ENCODE measurements around the gene RHCE. TPM values are rescaled to one million over a fixed set of nuclear protein-coding genes. Genes with fewer than 3 reads are reported as not detected.
"Not testable (repeated sequence)": the region's sequence is repeated elsewhere in the genome, so short reads cannot be mapped to it uniquely, and the experiment has no call there.

The RHCE gene
- total RNA-seq, 1 donor from 2014 or later, result 2.2 TPM

DNA sequence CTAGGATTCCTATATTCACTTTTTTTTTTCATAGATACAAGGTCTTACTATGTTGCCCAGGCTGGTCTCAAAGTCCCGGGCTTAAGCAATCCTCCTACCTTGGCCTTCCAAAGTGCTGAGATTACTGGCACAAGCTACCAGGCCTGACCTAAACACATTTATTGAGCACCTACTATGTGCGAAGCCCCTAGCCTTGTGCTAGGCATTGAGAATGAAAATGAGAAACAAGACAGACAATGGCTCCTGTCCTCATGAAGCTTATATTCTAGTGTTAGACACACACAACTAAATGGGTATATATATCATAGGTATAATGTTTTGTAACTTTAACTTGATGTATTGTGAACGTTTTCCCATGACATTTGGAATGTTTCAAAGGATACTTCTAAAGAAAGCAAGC lies 71.0 kb downstream of the RHCE start:
- no peak for DNase-seq (ENCODE audit: low read depth)

DNA sequence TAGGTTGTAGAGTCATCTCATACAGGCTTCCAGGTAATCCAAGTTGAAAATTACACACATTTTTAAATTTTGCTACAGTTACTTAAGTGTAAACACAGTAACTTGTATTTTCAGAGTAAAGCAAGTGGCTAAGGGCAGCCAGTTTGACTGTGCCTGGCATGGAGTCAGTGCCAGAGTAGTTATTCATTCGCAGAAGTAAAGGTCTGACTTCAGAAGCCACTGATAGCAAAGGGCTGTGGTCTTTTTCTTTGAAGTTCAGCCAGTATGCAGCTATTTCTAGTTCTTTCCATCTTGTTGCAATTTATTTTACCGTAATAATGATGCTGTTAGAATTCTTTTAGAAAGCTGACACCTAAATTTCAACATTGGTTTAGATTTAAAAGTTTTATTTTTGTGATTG lies 73.1 kb downstream of the RHCE start:
- no peak for DNase-seq (ENCODE audit: low read depth)

DNA sequence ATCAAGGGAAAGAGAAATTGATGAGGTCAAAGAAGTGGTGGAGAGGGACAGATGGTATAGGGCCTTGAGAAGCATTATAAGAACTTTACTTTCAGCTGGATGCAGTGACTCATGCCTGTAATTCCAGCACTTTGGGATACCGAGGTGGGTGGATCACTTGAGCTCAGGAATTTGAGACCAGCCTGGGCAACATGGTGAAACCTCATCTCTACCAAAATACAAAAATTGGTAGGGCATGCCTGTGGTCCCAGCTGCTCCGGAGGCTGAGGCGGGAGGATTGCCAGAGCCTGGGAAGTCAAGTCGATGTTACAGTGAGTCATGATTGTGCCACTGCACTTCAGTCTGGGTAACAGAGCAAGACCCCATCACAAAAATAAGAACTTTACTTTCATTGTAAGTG lies 76.8 kb downstream of the RHCE start:
- peak; percentile 96 for DNase-seq (ENCODE audit: low read depth)

DNA sequence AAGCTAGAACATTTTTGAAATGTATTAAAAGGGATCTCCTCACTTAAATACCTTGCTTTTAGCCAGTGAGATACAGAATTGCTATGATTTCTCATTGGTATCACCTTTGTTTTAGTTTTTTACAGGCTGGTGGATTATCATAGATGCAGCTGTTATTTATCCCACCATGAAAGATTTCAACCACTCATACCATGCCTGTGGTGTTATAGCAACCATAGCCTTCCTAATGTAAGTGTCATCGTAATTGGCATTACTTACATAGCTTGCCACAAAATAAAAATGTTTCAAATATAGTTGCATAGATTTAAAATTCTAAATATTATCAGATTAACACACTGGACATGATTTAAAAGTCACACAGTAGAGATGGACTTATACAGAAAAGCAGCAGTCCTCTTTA lies 77.8 kb downstream of the RHCE start:
- DNase-seq (ENCODE audit: low read depth), result peak; percentile 61

DNA sequence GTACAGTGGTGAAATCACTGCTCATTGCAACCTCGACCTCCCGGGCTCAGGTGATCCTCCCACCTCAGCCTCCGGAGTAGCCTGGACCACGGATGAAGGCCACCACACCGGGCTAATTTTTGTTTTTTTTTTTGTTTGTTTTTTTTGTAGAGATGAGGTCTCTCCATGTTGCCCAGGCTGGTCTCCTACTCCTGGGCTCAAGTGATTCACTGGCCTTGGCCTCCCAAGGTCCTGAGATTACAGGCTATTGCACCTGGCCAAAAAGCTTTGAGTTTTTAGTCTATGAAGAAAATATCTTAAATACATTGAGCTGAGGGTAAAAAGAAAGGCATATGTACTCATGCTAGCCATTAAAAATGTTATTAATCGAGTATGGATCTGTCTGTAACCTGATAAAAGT lies 78.9 kb downstream of the RHCE start:
- DNase-seq (ENCODE audit: low read depth), result no peak

DNA sequence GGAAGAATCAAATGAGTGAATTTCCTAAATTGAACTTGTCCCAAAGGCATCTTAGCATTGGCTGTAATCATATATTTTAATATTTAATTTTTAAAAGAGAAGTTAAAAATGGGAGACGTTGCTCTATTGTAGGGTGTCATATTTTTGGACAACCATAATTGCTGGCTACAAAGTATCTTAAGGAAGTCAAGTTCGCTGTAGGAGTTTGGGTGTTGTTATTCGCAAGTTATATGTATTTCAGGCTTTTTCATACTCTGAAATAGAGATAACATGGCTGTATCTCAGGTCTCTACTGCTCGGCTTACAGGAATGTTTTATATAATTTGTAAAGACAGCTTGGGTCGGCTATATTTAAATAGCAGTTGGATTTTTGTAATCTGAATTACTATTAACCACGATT lies 81.6 kb downstream of the RHCE start:
- no peak for DNase-seq (ENCODE audit: low read depth)

DNA sequence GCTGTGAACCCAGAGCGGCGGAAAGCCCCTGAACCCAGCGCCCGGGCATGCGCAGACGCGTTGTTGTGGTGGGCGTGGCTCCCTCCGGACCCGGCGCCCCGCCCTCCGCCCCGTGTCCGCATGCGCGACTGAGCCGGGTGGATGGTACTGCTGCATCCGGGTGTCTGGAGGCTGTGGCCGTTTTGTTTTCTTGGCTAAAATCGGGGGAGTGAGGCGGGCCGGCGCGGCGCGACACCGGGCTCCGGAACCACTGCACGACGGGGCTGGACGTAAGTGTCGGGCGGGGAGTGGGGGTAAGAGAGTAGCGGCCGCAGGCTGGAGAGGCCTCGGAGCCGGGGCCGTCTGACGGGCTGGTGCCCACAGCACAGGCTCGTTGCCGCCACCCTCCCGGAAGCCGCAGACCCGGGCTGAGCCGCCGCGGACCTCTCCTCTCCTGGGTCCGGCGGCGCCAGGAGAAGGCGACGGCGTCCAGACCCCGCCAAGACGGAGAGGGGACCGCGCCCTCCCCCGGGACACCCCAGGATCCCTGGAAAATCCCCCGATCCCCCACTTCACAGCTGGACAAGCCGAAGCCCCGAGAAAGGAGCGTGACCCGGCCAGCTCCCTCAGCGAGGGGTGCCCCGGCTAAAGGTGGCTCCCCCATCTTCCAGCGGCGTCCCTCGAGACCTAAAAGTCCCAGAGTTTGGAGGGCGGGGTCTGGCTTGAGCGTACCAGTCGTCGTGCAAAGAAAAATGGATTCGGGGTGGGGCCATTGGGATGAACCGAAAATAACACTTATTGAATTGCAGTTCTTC lies 82.2 kb downstream of the RHCE start, which contains the start of gene TMEM50A:
Gene TMEM50A, plus strand, starts transcription at position 147 of the 794 bp plus-strand sequence. CDS start 2,153 bp downstream, outside the sequence.
- DNase-seq (ENCODE audit: low read depth), result peak; percentile 88

DNA sequence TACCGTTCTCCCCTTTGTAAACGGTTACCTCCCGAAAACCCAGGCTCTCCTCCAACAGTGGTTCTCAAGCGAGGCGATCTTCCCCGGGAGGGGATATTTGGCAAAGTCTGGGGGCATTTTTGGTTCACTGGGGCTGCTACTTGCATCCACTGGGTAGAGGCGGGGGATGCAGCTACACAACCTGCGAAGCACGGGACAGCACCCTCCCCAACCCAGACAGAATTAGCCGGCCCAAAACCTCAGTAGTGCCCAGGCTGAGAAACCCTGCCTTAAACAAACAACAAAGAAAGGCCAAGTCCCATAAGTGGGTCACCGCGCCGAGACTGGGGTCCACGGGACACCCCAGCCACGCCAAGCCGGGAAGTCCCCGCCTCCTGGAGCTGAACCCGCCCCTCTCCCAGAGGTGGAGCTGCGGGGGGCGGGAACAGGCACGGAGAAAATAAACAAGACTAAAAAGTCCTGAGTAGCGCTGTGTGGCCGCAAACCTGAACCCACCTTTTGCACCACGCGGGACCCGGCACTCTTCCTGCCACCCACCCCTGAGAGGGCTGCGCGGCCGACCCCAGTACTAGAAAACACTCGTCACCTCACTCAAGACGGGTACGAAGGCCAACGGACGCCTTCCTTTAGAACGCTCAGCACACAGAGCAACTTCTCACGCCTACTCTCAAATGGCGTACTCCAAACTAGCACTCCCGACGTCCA lies 83.0 kb downstream of the RHCE start:
- not testable (repeated sequence) for DNase-seq (ENCODE audit: low read depth)

DNA sequence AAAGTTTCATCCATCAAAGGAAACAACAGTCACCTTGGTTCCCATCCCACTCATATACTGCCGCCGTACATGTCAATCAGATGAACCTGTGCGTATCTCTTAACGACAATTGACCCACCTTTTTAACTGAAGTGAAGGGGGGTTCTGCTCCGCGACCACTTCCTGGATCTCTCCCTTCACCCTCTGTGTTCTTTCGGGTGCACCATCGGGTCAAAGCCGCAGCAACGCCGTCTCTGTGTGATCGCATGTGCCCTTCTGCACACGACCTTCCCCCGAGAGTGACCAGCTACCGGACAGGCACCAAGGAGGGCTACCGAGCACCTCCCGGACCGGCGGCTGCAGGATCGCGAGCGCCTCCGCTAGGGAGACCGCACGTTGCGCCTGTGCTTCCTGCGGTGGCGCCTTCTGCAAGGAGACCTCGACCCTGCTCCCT lies 83.7 kb downstream of the RHCE start:
- not testable (repeated sequence) for DNase-seq (ENCODE audit: low read depth)

DNA sequence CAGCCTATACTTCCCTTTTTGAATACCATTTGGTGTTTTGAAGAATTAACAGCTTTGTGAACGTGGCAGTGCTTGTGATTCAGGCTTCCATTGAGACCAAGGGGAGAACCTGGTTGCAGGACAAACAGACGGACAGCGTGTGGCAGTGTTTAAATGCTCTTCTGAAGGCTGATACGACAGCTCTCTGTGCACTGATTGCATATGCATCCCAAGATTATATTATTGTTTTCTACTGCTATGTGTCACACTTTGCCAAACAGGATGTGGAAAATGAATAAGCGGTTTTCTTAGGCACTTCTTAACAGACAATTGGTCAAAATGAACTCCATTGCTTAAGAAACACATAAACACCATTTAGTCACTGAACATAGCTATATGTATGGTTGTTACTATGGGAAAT lies 90.7 kb downstream of the RHCE start:
- not testable (repeated sequence) for DNase-seq (ENCODE audit: low read depth)

DNA sequence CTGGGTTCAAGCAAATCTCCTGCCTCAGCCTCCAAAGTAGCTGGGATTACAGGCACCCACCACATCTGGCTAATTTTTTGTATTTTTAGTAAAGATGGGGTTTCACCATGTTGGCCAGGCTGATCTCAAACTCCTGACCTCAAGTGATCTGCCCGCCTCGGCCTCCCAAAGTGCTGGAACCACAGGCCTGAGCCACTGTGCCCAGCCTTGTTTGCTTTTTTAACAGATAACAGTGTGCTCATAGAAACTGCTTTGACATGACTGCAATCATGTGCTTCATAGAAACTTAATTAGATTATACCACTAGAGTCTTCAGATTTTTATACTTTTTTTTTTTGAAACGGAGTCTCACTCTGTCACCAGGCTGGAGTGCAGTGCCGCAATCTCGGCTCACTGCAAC lies 91.3 kb downstream of the RHCE start:
- DNase-seq (ENCODE audit: low read depth), result not testable (repeated sequence)

DNA sequence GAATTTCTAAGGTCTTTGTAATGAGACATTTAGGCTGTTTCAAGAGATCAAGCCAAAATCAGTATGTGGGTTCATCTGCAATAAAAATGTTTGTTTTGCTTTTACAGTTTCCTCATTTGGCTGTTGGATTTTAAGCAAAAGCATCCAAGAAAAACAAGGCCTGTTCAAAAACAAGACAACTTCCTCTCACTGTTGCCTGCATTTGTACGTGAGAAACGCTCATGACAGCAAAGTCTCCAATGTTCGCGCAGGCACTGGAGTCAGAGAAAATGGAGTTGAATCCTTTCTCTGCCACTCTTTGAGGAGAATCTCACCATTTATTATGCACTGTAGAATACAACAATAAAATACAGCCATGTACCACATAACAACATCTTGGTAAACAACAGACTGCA lies 91.8 kb downstream of the RHCE start:
- DNase-seq (ENCODE audit: low read depth), result not testable (repeated sequence)

DNA sequence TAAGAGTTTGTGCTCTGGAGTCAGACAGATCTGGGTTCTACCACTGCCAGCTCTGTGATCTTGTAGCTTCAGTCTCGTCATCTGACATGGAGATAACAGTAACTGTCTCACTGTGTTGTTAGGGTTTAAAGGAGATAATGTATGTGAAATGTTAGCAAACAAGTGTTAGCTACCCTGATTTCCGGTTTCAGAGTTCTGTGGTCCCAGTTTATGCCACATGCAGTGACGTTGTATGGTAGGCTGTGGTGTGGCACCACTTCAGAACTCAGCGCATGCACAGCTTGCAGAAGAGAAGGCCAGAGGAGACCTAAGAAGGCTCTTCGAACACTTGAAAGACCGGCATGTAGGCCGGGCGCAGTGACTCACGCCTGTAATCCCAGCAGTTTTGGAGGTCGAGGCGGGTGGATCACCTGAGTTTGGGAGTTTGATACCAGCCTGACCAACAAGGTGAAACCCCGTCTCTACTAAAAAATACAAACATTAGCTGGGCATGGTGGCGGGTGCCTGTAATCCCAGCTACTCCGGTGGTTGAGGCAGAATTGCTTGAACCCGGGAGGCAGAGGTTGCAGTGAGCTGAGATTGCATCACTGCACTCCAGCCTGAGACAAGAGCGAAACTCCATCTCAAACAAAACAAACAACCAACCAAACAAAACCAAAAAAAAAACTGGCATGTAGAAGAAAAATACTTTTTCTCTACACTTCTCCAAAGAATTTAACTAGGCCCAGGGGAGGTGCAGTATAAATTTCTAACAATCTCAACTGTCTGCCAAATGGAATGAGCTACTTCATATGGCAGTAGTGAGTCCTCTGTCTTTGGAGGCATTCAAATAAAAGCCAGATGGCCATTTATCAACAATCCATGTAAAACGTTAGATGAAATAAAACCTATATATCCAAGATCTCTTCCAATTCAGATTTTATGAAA lies 92.5 kb downstream of the RHCE start:
- DNase-seq (ENCODE audit: low read depth), result not testable (repeated sequence)

DNA sequence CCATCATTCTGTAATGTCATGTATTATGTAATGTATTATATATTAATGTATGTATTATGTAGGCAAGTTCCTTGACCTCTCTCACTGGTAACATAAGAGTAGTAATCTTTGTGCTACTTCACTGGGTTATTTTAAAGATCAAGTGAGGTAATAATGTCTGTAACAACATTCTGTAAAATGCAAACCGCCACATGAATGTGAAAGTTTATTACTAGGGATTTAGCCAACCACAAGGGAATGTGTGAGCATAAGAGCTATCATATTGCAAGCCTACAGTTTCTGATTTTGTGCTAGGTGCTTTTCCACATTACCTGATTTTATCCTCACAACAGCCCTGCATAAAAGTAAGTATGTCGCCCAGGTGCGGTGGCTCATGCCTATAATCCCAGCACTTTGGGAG lies 96.2 kb downstream of the RHCE start:
- not testable (repeated sequence) for DNase-seq (ENCODE audit: low read depth)

DNA sequence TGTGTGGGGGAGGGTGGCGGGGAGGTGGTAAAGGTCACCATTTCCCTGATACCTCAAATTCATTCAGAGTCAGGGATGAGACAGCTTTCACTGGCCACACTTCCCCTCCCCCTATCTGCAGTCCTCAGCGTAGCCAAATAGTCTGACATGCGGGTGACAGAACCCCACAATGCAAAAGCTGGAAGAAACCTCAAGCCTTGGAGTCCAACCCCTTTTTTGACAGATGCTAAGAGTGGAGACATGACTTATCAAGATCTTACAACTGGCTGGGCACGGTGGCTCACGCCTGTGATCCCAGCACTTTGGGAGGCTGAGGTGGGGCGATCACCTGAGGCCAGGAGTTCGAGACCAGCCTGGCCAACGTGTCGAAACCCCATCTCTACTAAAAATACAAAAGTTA lies 98.5 kb downstream of the RHCE start:
- DNase-seq (ENCODE audit: low read depth), result not testable (repeated sequence)

DNA sequence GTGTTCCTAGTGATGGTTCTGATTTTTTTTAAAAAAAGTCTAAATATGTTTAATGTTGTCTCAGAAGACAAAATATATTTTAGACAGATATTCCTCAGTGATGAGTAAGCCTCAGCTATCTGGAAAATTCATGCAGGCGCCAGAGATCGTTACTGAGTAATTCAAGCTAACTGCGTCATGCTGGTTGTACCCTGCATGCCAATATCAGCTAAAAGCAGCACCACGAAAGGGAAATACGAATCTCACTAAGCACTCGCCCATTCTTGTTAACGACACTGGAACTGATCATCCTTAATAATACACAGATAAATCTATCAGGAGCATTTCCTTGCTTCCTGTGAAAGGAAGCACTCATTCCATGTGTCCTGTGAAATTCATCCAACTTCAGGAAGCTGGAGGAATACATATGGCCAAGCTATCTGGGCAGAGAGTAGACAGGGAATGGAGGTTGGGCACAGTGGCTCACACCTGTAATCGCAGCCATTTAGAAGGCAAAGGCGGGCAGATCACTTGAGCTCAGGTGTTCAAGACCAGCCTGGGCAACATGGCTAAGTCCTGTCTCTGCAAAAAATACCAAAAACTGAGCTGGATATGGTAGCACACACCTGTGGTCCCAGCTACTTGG lies 100.2 kb downstream of the RHCE start:
- DNase-seq (ENCODE audit: low read depth), result not testable (repeated sequence)

DNA sequence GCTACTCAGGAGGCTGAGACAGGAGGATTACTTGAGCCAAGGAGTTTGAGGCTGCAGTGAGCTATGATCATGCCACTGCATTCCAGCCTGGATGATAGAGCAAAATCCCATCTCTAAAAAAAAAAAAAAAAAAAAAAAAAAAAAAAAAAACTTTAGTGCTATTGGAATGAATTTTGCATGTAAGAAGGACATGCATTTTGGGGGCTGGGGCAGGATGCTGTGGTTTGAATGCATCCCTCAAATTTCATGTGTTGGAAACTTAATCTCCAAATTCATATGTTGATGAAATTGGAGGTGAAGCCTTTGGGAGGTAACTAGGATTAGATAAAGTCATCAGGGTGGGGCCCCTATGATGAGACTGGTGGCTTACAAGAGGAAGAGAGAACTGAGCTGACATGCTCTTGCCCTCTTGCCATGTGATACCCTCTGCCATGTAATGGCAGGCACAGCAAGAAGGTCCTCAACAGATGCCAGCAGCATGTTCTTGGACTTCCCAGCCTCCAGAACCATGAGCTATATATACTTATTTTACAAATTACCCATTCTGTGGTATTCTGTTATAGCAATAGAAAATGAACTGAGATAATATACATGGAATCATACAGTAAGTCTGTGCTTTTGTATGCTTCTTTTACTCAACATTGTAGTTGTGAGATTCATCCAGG lies 107.7 kb downstream of the RHCE start:
- DNase-seq (ENCODE audit: low read depth), result not testable (repeated sequence)

Data from myocyte (in vitro differentiated cells).